NCI-H128 (cell line): Measurements from ENCODE around the gene IFNG-AS1.

Experiments
- DNase-seq: peaks from one replicate; lab custom pipeline; 2025; ENCODE audit not compliant: unreplicated experiment; lab: John Stamatoyannopoulos, UW

IFNG-AS1 gene

DNA sequence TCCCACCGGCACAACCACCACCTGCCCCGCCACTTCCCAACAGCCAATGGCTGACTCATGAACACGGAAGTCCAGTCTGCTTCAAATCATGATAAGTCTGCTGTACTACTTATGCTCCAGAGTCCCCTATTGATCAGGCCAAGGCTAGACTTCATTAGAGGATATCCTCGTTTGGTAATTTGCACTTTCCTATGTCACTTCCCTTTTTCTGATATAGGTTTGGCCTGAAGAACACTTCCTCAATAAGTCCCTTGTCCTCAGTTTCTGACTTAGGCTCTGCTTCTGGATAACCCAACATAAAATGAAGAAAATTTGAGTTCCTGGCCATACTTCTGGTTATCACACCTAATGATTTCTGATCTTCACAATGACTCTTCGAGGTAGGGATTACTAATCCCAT lies 45.3 kb downstream of the IFNG-AS1 start:
- no peak for DNase-seq

DNA sequence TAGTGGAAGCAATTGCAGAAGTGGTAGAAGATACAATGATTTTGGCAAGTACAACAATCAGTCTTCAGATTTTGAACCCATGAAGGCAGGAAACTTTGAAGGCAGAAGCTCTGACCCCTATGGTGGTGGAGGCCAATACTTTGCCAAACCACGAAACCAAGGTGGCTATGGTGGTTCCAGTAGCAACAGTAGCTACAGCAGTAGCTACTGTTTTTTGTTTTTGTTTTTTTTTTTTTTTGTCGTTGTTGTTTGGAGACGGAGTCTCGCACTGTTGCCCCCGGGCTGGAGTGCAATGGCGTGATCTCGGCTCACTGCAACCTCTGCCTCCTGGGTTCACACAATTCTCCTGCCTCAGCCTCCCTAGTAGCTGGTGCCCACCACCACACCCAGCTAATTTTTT lies 47.4 kb downstream of the IFNG-AS1 start:
- DNase-seq = no peak

DNA sequence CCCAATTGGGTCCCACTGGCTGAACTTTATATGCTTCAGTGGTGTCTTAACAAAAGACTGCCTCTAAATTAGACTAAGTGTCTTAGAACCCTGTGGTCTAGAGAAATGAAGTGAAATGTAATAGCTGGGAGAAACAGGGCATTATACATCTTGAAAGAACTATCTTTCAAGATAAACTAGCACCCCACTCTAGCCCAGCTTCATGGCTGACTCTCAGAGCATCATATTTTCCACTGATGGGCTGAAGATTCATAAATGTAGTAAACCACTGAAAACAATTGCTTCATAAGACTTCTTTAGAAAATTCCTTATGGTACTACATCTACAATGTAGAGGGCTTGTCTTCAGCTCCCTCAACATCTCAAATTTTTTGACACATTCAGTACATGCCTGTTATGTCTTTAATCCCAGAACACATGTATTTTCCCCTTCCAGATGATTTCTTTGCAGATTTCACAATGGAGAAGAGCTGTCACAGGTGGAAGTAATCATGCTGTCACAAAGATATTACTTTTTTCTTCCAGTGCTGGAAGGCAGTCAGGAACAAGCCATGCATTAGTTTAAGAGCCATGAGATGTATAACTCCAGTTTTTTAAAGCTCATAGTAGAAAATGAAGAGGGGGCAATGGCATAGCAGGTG lies 48.5 kb downstream of the IFNG-AS1 start:
- no peak for DNase-seq

DNA sequence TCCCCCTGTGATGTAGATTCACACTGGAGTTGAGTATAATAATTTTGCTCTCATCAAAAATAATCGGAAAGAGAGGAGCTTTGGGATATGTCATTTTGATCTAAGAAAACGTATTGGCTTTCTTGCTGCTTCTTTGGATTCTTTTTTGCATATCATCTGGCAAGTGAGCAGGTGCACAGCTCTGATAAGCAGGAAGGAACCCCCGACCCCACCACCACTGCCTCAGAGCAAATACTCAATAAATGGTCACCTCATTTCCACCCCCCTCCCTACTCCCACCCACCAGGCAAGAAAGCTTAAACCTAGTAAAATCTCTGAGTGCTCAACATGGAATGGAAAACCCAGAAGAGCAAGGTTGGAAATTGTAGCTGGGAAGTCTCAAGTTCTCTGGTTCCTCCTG lies 49.4 kb downstream of the IFNG-AS1 start:
- no peak for DNase-seq

DNA sequence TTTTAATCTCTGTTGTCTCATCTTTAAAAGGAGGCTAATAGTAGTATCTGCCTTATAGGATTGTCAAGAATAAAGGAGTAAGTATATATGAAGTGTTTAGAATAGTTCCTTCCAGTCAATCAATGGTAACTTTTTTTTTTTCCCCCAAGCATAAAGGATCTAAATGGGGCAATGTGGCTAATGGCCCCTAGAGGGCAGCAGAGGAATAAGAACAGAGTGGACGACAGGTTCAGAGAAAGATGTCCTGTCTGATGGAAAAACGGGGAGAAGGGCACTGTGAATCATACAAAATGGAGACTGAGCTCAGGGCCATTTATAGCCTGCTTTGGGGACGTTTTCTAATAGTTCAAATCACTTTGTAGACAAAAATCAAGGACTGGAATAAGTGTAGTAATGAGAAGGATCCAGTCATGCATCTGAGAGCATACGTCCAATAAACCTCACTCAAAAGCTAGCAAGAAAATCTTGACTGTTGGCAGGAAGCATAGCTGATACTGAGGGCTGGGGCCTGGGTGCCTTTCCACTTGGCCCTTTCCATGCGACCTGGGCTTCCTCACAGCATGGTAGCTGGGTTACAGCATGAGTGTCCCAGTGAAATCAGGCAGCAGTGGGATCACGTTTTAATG lies 51.3 kb downstream of the IFNG-AS1 start:
- DNase-seq = peak; percentile 71

DNA sequence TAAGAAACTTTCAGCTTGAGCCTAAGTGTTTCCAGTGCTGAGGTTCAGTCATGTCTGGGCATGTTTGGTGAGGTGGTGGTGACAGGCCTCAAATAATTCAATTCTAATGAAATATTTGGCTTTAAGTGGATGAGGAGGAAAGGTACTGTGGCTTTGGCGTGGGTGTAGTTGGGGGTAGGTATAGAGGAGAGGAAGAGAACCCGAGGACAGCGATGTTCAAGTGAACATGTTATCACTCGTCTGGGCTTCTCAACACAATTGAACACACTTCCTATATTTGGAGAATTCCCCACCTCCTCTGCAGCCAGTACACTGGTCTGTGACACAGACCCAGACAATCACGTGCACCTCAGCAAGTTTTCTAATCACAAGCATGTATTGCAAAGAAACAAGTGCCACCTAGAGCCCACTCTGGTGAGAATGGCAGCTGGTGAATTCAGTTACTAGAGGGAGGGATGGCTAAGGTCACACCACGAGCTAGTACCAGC lies 53.0 kb downstream of the IFNG-AS1 start:
- peak; percentile 12 for DNase-seq

DNA sequence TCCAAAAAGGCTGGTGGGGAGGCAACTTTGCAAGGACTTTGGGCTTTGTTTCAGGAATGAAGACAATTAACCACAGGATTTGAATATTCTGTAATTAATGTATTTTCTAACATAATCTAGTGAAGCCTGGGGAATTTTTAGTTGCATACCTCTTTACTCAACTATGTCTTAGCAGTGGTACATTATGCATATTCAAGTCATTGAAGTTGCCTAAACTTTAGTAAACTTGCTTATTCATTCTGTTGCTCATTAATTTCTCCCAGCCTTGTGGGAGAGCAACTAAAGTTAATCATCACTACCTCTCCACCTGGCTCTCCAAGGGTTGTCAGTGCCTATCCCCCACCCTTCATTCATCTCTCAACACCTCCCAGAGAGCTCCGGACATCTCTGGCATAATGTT lies 54.2 kb downstream of the IFNG-AS1 start:
- DNase-seq = no peak

DNA sequence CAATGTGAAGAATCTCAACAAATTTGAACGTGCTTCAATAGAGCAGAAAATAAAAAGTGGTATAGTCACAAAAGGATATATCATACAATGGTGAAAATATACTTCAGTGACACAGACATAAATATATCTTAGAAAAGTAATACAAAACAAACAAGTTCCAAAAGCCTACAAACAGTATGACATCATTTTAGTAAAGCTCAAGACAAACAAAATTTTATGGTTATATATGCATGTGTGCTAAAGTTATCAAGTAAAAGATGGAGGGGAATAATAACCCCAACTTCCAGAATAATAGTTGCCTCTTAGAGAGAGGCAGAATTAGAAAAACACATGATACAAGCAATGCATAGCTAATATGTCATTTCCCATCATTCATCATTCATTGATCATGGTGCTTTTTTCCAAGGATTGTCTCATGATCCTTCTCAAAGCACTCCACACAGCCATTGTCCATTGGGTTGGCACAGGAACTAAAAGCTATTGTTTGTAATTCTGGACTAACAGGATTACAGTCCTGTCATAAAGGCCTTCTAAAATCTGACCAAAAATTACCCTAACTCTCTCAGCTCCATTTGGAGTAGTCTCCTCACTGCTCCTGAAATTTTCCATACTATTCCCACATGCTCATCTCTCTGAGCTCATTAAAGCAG lies 59.5 kb downstream of the IFNG-AS1 start:
- no peak for DNase-seq

DNA sequence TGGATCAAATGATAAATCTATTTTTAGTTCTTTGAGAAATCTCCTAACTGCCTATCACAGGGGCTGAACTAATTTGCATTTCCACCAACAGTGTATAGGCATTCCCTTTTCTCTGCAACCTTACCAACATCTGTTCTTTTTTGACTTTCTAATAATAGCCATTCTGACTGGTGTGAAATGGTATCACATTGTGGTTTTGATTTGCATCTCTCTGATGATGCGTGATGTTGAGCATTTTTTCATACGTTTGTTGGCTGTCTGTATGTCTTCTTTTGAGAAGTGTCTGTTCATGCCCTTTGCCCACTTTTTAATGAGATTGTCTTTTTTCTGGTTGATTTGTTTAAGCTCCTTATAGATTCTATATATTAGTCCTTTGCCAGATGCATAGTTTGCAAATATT lies 67.1 kb downstream of the IFNG-AS1 start:
- no peak for DNase-seq

DNA sequence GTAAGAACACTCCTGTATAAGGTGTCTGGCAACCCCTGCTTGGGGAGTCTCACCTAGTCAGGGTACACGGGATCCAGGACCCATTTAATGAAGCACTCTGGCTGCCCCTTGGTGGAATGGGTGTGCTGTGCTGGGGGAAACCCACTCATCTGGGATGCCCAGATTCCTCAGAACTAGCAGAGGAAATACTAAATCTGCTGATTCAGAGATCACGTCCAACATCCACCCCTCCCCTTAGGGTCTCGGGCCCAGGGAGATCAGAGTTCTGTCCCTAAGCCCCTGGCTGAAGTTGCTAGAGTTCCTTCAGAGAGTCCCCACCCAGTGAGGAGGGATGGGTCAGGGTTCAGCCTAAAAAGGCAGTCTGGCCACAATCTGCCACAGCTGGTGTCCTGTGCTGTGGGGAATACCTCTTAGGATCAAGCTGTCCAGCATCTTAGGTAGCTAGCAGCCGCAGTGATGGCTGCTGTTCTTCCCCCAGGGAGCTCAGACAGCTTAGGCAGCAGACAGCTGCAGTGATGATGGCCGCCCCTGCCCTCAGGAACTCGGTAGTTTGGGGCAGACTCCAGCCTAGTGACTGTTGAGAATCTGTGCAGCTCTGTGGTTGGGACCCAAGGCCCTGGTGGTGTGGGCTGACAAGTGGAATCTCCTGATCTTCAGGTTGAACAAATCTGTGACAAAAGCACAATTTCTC lies 74.8 kb downstream of the IFNG-AS1 start:
- no peak for DNase-seq

DNA sequence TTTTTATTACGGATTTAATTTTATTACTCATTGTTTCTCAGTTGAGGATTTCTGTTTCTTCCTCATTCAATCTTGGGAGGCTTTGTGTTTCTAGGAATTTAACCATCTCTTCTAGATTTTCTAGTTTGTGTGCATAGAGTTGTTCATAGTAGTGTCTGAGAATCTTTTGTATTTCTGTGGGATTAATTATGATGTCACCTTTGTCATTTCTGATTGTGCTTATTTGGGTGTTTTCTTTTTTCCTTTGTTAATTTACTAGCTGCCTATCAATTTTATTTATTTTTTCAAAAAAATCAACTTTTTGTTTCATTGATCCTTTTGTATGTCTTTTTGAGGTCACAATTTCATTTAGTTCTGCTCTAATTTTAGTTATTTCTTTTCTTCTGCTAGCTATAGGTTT lies 75.9 kb downstream of the IFNG-AS1 start:
- no peak for DNase-seq

DNA sequence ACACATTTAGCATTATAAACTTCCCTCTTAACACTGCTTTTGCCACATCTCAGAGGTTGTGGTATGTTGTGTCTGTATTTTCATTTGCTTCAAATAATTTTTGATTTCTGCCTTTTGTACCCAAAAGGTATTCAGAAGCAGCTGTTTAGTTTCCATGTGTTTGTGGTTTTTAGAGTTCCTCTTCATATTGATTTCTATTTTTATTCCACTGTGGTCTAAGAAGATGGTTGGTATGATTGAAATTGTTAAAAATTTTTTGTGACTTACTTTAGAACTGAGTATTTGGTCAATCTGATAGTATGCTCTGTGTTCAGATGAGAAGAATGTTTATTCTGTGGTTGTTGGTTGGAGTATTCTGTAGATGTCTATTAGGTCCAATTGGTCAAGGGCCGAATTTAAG lies 76.4 kb downstream of the IFNG-AS1 start:
- DNase-seq = no peak

DNA sequence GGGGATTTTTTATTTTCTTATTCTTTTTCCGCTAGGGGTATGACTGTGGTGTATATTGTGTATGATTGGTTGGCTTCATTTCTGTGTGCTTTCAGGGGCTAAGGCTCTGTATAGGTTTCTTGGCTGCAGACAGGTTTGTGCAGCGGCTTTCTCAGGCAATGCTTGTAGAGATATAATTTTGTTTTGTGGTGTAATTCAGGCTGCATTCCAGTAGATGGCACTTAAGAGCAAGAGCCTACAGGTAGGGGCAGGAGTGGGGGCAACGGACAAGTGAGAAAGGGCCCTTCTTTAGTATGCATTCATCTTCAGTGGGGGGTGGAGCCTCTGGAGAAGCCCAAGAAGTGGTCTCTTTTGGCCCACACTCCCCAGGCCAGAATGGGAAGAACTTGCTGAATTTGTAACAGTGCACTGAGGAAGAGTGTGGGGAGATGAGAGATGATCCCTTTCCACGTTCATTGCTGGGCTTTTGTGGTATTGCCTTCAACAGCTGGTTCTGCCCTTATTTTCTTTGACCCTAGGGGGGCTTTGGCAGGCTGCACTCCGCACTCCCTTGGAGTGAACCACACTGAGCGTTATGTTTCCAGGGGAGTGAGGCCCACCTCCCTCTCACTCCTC lies 78.6 kb downstream of the IFNG-AS1 start:
- no peak for DNase-seq

DNA sequence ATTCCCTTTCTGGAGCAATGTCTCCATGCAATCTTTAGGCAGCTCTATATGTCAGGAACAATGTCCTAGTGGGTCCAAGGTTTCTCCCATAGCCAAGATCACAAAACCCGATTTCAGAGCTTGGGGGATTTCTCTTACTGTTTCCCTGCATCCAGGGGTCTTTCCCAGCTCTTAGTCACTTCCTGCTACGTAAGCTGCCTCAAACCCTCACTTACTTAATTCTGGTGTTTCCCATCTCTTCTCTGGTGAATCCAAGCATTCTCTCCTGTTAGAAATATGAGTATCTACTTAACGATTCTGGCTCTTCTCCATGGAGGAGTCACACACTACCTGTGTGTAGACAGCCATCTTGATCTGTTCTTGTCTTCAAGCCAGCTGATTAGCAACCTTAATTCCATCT lies 80.0 kb downstream of the IFNG-AS1 start:
- no peak for DNase-seq
